Activated T-cell treated with anti-CD3 and anti-CD28 coated beads for 24 hours (primary cell): ENCODE results near the gene NCKAP5L.
"Not testable (repeated sequence)": the region's sequence is repeated elsewhere in the genome, so short reads cannot be mapped to it uniquely, and the experiment has no call there.

Experiments used
- DNase-seq: peaks from one replicate; pipeline ENCODE4 v3.0.0-alpha.2; 2020; ENCODE audit warnings: low read depth

NCKAP5L gene

DNA sequence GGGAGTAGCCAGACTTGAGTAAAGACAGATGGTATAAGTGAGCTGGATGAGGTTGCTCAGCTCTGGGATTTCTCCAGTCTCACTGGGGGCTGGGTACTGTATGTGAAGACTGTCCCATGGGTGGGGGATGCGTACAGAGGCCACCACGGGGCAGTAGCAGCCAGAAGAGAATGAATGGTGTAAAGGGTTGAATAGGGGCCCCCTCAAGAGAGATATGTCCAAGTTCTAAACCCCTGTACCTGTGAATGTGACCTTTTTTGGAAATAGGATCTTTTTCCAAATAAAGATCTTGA lies 36.5 kb upstream of the NCKAP5L start:
- DNase-seq: no peak

DNA sequence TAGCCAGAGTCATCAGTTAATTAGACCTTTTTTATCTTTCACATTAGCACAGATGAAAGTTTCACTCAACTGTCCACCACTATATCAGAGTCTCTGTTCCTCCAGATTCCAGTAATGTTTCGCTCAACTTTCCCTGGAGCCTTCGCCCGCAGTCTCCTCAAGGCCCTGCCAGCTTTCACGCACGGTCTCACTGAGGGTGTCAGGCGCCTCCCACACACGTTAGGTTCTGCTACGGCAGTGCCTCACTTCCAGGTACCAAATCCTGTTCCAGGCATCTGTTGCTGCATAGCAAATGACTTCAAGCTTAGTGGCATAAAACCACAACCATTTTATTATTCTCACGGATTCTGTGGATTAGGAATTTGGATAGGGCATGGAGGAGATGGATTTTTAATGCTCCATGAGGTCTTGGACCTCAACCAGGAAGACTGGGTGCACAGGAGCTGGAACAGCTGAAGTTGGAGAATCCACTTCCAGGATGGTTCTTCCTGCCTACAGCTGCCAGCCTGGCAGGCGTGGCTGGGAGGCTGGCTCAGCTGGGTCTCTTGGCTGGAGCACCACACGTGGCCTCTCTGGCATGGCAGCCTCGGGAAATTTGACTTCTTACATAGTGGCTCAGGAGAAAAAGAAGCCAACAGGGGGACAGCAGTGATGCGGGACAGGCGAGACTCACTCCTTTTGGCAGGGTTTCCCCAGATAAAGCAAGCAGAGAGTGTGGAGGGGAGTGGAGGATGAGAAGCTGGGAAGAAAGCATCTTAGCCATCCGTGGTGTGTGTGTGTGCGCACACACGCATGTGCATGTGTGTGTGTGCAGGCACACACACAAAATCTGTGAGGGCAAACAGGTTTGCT lies 36.0 kb upstream of the NCKAP5L start:
- no peak for DNase-seq

DNA sequence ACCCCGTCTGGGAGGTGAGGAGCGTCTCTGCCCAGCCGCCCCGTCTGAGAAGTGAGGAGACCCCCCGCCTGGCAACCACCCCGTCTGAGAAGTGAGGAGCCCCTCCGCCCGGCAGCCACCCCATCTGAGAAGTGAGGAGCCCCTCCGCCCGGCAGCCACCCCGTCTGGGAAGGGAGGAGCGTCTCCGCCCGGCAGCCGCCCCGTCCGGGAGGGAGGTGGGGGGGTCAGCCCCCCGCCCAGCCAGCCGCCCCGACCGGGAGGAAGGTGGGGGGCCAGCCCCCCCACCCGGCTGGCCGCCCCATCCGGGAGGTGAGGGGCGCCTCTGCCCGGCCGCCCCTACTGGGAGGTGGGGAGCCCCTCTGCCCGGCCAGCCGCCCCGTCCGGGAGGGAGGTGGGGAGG lies 32.7 kb upstream of the NCKAP5L start:
- not testable (repeated sequence) for DNase-seq

DNA sequence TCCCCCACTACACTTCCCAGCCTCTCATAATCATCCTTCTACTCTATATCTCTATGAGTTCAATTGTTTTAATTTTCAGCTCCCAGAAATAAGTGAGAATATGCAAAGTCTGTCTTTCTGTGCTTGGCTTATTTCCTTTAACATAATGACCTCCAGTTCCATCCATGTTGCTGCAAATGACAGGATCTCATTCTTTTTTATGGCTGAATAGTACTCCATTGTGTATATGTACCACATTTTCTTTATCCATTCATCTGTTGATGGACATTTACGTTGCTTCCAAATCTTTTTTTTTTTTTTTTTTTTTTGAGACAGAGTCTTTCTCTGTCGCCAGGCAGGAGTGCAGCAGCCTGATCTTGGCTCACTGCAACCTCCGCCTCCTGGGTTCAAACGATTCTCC lies 27.7 kb upstream of the NCKAP5L start:
- not testable (repeated sequence) for DNase-seq

DNA sequence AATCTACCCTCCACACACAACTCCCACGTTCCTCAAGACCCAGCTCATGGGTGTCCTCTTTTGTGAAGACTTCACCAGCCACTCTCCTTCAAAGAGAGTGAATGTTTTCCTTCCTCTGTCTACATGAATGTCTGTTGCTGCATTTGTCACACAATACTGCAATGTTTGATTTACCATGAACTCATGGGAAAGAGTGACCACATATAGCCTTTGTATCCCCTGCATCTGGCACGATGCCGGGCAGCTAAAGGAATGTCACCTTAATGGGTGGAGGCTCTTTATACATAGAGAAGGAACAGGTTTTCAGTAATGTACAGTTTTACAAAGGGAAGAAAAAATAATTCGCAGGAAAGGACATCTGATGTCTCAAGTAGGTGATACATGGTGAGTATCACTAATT lies 26.8 kb upstream of the NCKAP5L start:
- no peak for DNase-seq

DNA sequence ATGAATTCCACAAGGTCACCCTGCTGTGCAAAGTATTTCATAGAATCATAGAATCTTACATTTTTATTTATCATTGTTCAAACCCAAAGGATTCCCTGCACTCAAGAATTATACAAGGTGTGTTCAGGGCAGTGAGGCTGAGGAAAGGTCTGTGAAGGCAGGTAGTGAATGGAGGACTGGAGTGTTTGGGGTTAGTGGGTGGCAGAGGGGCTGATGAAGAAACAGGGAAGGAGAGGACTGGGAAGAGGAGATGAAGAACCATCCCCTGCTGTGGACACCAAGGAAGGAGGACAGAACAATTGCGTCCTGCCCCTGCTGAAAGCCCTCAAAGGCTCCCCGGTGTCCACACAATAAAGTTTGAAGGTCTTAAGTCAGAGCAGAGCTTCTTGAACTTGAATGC lies 25.5 kb upstream of the NCKAP5L start:
- DNase-seq: no peak

DNA sequence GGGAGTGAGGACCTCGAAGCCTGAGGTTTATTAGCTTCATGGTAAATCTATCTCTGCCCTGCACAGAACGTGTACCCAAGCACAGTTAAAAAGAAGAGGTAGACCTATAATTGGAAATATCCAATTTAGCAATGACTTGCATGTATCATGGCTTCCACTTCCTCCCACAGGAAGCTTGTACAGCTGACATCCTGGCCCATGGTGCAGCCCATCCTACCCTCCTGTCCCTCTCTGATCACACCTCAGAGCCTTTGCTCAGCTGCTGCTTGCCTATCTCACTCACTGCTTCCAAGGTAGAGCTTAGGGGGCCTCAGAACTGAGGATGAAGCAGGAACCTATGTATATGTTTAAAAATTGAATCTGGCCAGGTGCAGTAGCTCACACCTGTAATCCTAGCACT lies 18.9 kb upstream of the NCKAP5L start:
- no peak for DNase-seq

DNA sequence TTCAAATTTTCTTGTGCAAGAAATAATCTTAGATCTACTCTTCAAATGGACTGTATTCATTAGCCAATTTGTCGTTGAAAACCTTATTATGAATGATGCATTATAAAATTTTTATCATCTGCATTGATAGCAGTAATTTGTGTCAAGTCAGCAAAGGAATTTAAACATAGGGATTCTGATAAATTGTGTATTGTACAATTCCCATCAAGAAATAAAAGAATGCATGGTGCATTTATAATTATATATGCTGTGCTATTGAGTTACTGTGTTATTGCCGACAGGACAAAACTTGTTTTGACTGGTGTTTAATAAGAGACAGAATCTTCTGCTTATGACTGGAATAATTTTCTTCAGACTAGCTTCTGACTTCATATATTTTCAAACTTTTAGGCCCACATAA lies 17.8 kb upstream of the NCKAP5L start:
- no peak for DNase-seq

DNA sequence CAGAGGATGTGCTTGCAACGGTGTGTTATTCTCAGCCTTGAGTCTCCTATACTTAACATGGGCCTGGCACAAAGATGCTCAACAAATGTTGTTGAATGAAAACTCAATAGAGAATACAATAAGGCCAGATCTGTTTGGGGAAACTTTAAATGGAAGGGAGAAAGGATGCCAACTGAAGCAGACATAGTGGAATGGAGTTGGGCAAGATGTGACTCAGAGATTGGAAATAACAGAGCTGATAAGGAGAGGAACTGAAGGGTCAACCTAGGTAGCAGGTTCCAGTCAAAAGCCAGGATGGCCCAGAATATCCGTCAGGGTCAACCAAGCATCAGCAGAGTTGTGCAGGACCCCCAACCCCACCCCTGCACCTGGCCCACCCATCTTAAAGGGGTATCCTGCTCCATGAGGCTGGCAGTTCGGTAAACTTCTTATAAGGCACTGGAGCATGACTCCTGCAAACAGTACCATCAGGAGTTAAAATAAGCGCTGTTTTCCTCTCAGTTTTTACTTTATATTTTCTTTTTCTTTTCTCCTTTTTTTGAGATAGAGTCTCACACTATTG lies 15.7 kb upstream of the NCKAP5L start:
- no peak for DNase-seq

DNA sequence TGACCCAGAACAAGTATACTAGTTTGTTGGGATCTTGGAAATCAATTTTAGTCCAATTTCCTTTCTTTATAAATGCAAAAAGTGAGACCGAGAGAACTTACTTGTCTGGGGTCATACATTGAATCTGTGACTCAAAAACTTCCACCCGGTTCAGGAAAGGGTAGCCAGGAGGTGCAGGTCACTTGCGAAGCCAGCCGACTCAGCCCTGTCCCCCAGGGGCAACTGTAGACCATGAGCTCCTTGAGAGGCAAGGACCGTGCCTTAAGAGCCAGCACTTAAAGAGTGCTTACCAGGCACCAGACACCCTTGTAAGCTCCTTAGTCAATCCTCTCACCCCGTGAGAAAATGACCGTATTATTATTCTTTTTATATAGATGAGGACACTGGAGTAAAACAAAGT lies 15.2 kb upstream of the NCKAP5L start:
- no peak for DNase-seq

DNA sequence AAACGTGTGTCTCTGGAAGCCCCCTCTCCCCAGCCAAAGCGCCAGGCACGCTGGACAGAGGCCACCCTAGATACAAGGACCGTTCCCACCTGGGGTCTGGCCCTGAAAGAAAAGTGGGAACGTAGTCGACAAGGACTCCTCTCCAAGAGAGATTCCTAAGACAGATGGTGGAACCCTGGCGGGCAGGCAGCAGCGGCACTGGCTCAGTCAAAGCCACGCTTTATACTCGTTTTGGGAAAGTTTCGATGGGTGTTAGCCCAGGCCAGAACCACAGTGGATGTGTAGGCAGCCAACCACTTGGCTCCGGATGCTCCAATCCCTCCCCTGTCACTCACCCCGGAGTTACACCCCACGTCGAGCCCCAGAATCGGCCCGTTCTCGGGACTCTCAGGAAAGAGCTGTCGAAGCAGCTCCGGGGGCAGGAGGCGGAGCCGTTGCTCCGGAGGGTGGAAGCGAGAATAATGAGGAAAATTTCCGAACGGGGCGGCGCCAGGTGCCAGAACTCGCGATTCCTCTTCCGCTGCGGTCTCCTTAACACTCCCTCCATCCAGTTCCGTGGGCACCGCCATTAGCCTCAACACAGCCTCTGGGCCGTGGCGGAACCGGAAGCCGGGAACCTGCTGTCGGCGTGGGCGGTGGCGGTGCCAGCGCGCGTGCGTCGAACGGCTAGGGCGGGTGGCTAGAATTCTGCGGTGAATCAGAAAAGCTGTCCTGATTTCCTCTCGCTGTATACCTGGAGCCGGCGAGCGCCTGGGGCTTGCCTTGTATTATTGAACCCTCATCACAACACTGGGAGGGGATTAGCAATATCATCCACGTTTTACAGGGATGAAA lies 14.5 kb upstream of the NCKAP5L start, which contains the start of gene BCDIN3D:
TSS of gene BCDIN3D (minus strand) at position 588 of the 834 bp plus-strand sequence. CDS start at position 569, 19 bp downstream.
- DNase-seq: peak; percentile 95

DNA sequence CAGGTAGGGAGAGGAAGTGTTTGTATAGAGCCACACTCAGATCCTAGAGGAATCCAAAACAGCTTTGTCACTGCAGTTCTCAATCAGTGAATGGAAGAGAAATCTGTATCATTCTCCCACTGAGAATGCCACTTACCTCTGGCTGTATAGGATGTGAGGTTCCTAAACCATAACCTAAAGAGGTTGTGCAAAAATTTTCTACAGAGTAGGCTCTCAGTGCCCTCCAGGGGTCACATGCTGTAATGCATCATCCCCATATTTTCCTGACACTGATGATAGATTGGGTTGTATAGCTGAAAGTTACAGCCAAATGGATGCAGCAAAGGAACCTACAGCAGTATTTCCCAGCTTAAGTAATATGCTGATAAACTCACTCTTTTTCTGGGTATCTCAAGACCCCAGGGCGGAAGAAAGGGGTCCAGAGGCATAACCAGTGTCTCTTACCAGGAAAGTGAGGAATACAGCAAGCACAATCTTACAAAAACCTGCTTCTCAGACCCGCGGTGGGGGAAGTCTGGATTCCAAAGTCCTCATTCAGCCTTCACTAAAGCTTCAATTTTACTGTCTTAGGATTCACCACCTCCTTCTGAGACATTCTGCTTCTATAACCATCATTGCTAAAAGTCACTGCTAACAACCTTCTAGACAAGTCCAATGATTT lies 10.9 kb upstream of the NCKAP5L start:
- DNase-seq: no peak

DNA sequence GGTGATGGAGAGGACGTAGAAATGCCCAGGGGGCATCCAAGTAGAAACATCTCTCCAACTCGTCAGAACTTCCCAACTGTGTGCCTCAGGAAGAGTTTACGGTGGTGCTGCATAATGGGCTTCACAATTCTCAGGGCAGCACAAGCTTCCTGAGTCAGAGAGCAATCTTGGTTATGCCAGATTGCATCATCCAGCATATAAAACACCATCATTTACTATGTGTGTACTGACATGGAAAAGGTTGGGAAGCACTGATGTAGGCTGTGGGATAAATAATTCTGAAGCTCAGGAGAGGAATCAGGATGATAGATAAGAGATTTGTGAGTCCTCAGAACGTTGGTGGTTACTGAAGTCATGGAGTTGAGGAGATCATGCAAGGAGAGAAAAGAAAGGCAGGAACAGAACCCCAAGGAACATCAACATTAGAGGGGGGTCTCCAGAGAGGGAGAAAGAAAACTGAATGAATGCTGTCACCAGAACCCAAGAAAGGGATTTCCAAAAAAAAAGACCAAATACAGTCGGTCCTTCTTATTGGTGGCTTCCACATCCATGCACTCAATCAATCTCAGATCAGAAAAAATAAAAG lies 4.7 kb upstream of the NCKAP5L start:
- no peak for DNase-seq

DNA sequence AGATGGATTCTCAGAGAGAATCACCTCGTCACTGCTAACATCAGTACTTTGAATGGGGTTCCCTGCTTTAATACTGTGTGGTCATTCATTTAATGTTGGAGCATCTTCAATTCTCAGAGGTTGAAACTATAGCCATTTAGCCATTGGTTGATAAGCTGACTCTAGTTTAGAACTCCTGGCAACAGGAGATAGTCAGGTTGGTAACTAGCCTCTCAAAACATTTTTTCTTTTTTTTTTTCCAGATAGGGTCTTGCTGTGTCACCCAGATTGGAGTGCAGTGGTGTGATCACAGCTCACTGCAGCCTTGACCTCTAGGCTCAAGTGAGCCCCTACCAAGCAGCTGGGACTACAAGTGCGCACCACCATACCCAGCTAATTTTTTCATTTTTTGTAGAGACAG lies 3.5 kb upstream of the NCKAP5L start:
- DNase-seq: no peak

DNA sequence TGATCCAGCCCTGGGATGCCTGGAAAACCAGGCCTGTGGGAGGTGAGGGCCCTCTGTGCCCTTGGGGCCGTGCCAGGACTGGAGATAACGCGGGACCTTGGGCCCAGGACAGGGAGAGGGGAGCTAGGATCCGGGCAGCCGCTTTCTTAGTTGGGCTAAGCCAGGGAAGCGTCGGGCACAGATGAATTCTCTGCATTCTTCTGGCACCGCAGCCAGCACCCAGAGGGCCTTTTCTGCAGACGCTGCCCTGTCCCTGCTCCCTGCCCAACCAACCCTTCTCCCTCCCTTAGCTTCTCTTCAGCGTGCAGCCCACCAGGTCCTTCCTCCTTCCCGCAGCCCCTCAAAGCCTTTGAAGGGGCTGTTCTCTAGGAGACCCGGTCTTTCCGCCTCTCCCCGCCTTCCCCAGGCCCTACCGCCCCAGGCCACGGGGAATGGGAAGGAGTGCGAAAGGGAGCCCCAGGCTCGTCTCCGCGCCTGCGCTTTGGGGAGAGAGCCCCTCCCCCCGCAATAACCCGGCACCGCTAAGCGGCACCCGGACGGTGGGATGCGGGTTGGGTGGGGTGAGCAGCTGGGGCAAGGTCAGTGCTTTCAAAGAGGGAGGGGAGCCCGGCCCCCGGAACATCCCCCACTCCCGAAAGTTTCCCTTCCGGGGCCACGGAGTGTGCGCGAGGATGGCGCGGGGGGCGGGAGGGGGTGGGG lies 663 bp downstream of the NCKAP5L start:
- peak; percentile 28 for DNase-seq

DNA sequence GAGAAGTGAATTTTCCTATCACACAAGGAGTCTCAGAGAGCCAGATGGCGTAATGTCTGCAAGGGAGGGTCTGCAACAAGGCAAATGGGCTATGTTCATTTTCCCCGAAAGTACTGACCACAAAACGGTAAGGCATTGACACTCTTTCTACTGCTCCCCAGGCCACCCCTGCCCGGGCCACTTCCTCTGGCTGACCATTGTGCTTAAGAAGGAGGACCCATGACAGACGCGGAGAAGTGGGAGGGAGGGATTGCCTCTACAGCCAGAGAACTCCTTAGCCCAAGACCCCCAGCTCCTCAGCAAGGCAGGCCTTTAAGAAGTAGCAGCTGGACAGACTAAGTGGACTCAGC lies 1.2 kb downstream of the NCKAP5L start:
- no peak for DNase-seq

DNA sequence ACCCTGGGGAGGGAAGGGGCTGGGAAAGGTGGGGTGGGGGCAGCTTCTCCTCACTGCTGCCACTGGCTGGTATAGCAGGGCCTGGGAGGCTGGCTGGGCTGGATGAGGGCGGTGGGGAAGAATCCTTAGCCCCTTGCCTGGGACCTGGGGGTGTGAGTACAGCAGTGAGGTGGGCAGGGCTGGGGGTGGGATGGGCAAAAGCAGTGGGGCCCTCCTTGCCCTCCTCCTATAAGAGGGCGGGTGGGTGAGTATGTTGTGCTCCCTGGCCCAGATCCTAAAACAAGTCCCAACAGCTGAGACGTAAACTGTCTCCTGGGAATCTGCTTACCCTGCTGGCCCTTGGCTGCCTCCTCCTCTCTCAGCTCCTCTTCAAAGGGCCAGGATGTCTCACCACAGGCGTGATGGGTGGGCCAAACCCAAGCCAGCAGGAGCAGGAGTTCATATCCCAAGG lies 2.2 kb downstream of the NCKAP5L start:
- no peak for DNase-seq

DNA sequence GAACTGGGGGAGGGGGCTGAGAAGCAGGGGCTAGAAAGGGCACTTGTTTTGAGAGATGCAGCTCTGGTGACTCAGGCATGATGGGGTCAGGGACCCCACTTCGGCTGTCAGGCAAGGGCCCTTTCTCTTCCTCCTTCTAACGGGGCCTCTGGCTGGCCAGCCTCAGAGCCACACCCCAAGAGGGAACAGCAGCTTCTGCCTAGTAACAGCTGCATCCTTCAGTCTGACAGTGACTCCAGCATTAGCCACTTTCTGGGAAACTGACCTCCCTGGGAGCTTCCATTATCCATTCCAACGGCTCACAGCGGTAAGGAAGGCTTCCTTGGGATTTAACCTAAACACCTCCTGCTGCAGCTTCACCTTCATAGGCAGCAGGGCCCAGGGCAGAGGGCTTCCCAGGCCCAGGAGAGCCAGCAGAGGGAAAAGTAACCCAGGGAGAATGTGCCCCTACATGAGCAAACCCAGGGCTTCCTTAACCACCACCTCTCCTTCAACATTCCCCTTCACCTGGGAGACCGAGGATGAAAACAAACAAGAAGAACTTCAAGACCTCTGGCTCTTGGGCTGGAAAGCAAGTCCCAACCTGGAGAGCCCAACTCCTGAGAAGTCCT lies 2.7 kb downstream of the NCKAP5L start:
- DNase-seq: no peak

DNA sequence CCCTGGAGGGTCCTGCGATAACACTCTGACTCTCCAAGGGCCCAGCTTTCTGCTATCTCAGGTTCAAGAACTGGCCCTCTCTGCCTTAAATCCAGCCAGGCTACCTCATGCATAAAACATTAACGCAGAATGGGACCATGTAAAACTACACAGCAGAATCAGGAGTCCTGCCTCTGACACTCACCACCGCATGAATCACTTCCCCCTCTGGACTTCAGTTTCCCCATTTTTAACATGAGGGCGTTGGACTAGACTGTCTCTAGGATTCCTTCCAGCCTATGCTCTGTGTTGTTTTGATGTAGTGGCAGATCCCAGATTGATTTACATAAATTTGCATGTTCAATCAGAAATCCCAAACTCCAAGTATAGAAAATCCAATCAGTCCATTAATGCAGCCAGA lies 3.3 kb downstream of the NCKAP5L start:
- DNase-seq: no peak

DNA sequence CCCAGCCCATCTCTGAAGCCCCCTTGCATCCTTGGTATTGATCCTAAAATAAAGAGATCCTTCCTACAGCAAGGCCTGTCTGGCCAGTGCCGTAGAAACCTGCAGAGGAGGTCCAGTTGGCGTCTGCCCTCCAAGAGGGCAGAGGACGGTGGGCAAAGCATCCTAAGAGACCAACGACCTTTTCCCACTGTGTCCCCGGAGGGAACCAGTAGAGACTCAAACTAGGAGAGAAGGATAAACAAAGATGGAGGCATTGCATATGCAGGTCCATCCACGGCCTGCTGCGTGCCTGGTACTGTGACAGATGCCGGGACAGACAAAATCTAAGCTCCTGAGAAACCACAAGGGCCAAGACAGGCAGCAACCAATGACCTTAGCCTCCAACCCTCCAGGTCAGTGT lies 3.8 kb downstream of the NCKAP5L start:
- no peak for DNase-seq

DNA sequence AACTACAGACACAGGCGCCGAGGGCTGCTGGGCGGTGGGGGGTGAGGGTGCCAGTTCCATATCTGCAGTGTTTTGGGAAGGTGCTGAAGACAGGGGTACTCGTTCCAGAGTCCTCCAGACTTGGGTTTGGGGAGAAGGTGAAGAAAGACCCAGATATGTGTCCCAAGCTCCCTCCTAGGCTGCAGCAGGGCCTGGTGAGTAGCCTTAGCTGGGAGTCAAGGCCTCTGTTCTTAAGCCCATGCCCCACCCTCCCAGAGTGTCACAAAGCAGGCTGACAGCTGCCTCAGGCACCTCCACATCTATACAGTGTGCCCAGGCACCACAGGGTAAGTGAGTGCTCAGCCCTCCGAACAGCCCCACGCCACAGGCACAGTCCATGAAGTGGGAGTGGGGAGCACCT lies 4.3 kb downstream of the NCKAP5L start:
- no peak for DNase-seq
